ENCODE results near the gene ADGRV1. TPM values are rescaled to one million over a fixed set of nuclear protein-coding genes. Genes with fewer than 3 reads are reported as not detected.

ADGRV1 gene
- total RNA-seq, 4 donors from 2014 or later: 0.28 to 6.5 (median 3.7) TPM

GRCh38 chr5:90802474-90803317 lies 244.1 kb downstream of the ADGRV1 start:
- Histone ChIP-seq H3K27ac (no peak overlapping the region), H3K36me3 (no peaks in the 10 kb centered on the region), H3K4me3 (no peak overlapping the region), H3K9me3 (no peaks in the 10 kb centered on the region), H3K4me1 (no peaks in the 10 kb centered on the region), H3K27me3 (no peaks in the 10 kb centered on the region)
- no peak for DNase-seq
- TF ChIP-seq CTCF (IDR thresholded peaks at IDR 0.05): peak in 4 of 6 experiments; percentile 51 to 56 (median 54)
- TF ChIP-seq POLR2A (IDR thresholded peaks at IDR 0.05): no peak

- H3K4me1 ChIP-seq: no peaks in the 10 kb centered on the region
- no peak for DNase-seq
- H3K27me3 ChIP-seq: no peaks in the 10 kb centered on the region
- no peak overlapping the region for H3K27ac ChIP-seq
- no peaks in the 10 kb centered on the region for H3K36me3 ChIP-seq
- no peak overlapping the region for H3K4me3 ChIP-seq
- TF ChIP-seq POLR2A (IDR thresholded peaks at IDR 0.05) (no peak), CTCF (IDR thresholded peaks at IDR 0.05) (no peak)
- H3K9me3 ChIP-seq: no peaks in the 10 kb centered on the region
Measured at GRCh38 chr5:90803381-90803780, 244.8 kb downstream of the ADGRV1 start.

GRCh38 chr5:90803876-90804275 lies 245.3 kb downstream of the ADGRV1 start:
- DNase-seq: no peak
- H3K9me3 ChIP-seq: no peaks in the 10 kb centered on the region
- no peak overlapping the region for H3K27ac ChIP-seq
- no peak for TF ChIP-seq CTCF (IDR thresholded peaks at IDR 0.05)
- TF ChIP-seq POLR2A (IDR thresholded peaks at IDR 0.05): no peak
- no peak overlapping the region for H3K4me3 ChIP-seq
- H3K27me3 ChIP-seq: no peaks in the 10 kb centered on the region
- no peaks in the 10 kb centered on the region for H3K4me1 ChIP-seq
- no peaks in the 10 kb centered on the region for H3K36me3 ChIP-seq

- H3K4me3 ChIP-seq: no peak overlapping the region
- H3K9me3 ChIP-seq: no peaks in the 10 kb centered on the region
- H3K27me3 ChIP-seq: no peaks in the 10 kb centered on the region
- DNase-seq: no peak
- TF ChIP-seq CTCF (IDR thresholded peaks at IDR 0.05) (no peak), POLR2A (IDR thresholded peaks at IDR 0.05) (no peak)
- no peak overlapping the region for H3K27ac ChIP-seq
- no peaks in the 10 kb centered on the region for H3K4me1 ChIP-seq
- no peaks in the 10 kb centered on the region for H3K36me3 ChIP-seq
Measured at GRCh38 chr5:90807496-90807895, 248.9 kb downstream of the ADGRV1 start.

- DNase-seq: no peak
- no peaks in the 10 kb centered on the region for H3K4me1 ChIP-seq
- no peak for TF ChIP-seq POLR2A (IDR thresholded peaks at IDR 0.05)
- no peaks in the 10 kb centered on the region for H3K9me3 ChIP-seq
- no peaks in the 10 kb centered on the region for H3K27me3 ChIP-seq
- no peaks in the 10 kb centered on the region for H3K36me3 ChIP-seq
- no peak overlapping the region for H3K4me3 ChIP-seq
- H3K27ac ChIP-seq: no peak overlapping the region
Measured at GRCh38 chr5:90809311-90810056, 250.9 kb downstream of the ADGRV1 start.

- DNase-seq: no peak
- Histone ChIP-seq H3K27me3 (no peaks in the 10 kb centered on the region), H3K36me3 (no peaks in the 10 kb centered on the region), H3K4me1 (no peaks in the 10 kb centered on the region), H3K4me3 (no peak overlapping the region), H3K9me3 (no peaks in the 10 kb centered on the region), H3K27ac (no peak overlapping the region)
- TF ChIP-seq POLR2A (IDR thresholded peaks at IDR 0.05) (no peak), CTCF (IDR thresholded peaks at IDR 0.05) (no peak)
Measured at GRCh38 chr5:90810211-90810610, 251.6 kb downstream of the ADGRV1 start.

Data from Peyer's patch (tissue), 4 donors.